A549 (cell line): Measurements from ENCODE around the gene GAA. TPM values are rescaled to one million over a fixed set of nuclear protein-coding genes. Genes with fewer than 3 reads are reported as not detected.

Source experiments
- ATAC-seq, 2 experiments: fragments of 200-7000 bp in 1 of 2; fragments of >200 bp in 1 of 2; cut with Nextera tagmentation in 1 of 2; cut with Tn5 transposase in 1 of 2; 3 replicates each; pipeline versions ENCODE4 v1.8.0 to v1.9.1; 2018 to 2020; ENCODE audit warnings: mild to moderate bottlenecking in 1 of 2, moderate library complexity in 1 of 2
- CTCF ChIA-PET: fragments of 300-600 bp; sonication (Branson Sonifier 250); formaldehyde crosslinking; extraction: SDS; loops from one replicate; lab custom pipeline; 2021; ENCODE audit warnings: antibody characterized with exemption, inconsistent platforms; lab: Yijun Ruan, JAX
- POLR2A ChIA-PET: fragments of 350-600 bp; formaldehyde crosslinking; extraction: SDS; loops from one replicate; lab custom pipeline; 2021; ENCODE audit warnings: antibody characterized with exemption, inconsistent platforms; lab: Yijun Ruan, JAX
- DNase-seq, 2 experiments: peaks; one replicate each; pipeline versions ENCODE4 v3.0.0 to v3.0.0-alpha.2; 2011 to 2016; ENCODE audit warnings: low read depth in 1 of 2, low spot score in 1 of 2
- FAIRE-seq: peaks from 2 replicates; lab custom pipeline; 2011; peaks lifted over from hg19 to GRCh38; lab: Jason Lieb, UNC
- H3K27ac ChIP-seq, 2 experiments: fragments of >200 bp; sonication (Bioruptor Twin); formaldehyde crosslinking; 3 replicates each; pipeline ENCODE4 v1.5.1; 2016 to 2017
- H3K4me1 ChIP-seq: fragments of >200 bp; sonication (Bioruptor Twin); formaldehyde crosslinking; 3 replicates; pipeline ENCODE4 v1.6.1; 2016
- H3K4me2 ChIP-seq: fragments of >200 bp; sonication (Bioruptor Twin); formaldehyde crosslinking; 3 replicates; pipeline ENCODE4 v1.6.1; 2016
- H3K4me3 ChIP-seq: fragments of >200 bp; sonication (Bioruptor Twin); formaldehyde crosslinking; 3 replicates; pipeline ENCODE4 v1.5.1; 2016
- H3K9me3 ChIP-seq: fragments of >200 bp; sonication (Bioruptor Twin); formaldehyde crosslinking; 3 replicates; pipeline ENCODE4 v1.6.1; 2016
- BHLHE40 ChIP-seq: IDR thresholded peaks from 2 replicates; pipeline ENCODE4 v1.6.1; 2012; ENCODE audit warnings: low read depth, low read length, inconsistent platforms
- CBX2 ChIP-seq: fragments of 200-600 bp; sonication (generic); IDR thresholded peaks from 2 replicates; pipeline ENCODE4 v1.6.1; 2016; ENCODE audit warnings: low read depth, mild to moderate bottlenecking, borderline replicate concordance
- CHD4 ChIP-seq: fragments of 200-600 bp; sonication (generic); IDR thresholded peaks from 2 replicates; pipeline ENCODE4 v1.6.1; 2016; ENCODE audit warnings: antibody characterized with exemption, mild to moderate bottlenecking, borderline replicate concordance
- CTCF ChIP-seq: fragments of >200 bp; sonication (Bioruptor Twin); formaldehyde crosslinking; IDR thresholded peaks from 3 replicates; pipeline ENCODE4 v1.5.1; 2016
- E2F6 ChIP-seq: IDR thresholded peaks from 2 replicates; pipeline ENCODE4 v1.6.1; 2012; ENCODE audit warnings: low read depth, borderline replicate concordance
- EHF ChIP-seq: fragments of 250-450 bp; sonication (Bioruptor Pico); IDR thresholded peaks from 2 replicates; pipeline ENCODE4 v1.5.0; 2020; ENCODE audit warnings: mild to moderate bottlenecking
- EP300 ChIP-seq, 2 experiments: fragments of >200 bp; sonication (Bioruptor Twin); formaldehyde crosslinking; IDR thresholded peaks; 2 replicates in 1 of 2; 3 replicates in 1 of 2; pipeline ENCODE4 v1.6.1; 2016 to 2017
- FOXS1 ChIP-seq: fragments of 250-450 bp; sonication (Bioruptor Pico); IDR thresholded peaks from 2 replicates; pipeline ENCODE4 v1.5.0; 2020; ENCODE audit warnings: mild to moderate bottlenecking, moderate library complexity
- HES2 ChIP-seq: fragments of >200 bp; sonication (Bioruptor Twin); formaldehyde crosslinking; IDR thresholded peaks from 2 replicates; pipeline ENCODE4 v1.6.1; 2016
- HEYL ChIP-seq: fragments of 250-450 bp; sonication (Bioruptor Pico); IDR thresholded peaks from 2 replicates; pipeline ENCODE4 v1.8.0; 2021; ENCODE audit warnings: mild to moderate bottlenecking, moderate library complexity
- HMGXB4 ChIP-seq: fragments of 250-450 bp; sonication (Bioruptor Pico); IDR thresholded peaks from 2 replicates; pipeline ENCODE4 v1.5.0; 2021; ENCODE audit warnings: mild to moderate bottlenecking, moderate library complexity, borderline replicate concordance
- JUN ChIP-seq, 2 experiments: fragments of >200 bp; sonication (Bioruptor Twin); formaldehyde crosslinking; IDR thresholded peaks; 2 replicates in 1 of 2; 3 replicates in 1 of 2; pipeline ENCODE4 v1.6.1; 2016 to 2017
- KDM1A ChIP-seq: fragments of 200-600 bp; sonication (generic); IDR thresholded peaks from 2 replicates; pipeline ENCODE4 v1.6.1; 2016; ENCODE audit warnings: low read depth, mild to moderate bottlenecking
- NR3C1 ChIP-seq: fragments of >200 bp; sonication (Bioruptor Twin); formaldehyde crosslinking; IDR thresholded peaks from 3 replicates; pipeline ENCODE4 v1.6.1; 2017
- PHF8 ChIP-seq: fragments of 200-600 bp; sonication (generic); IDR thresholded peaks from 2 replicates; pipeline ENCODE4 v1.6.1; 2016; ENCODE audit warnings: low read depth, mild to moderate bottlenecking, antibody characterized with exemption, moderate library complexity, borderline replicate concordance
- RARB ChIP-seq: fragments of 250-450 bp; sonication (Bioruptor Pico); IDR thresholded peaks from 2 replicates; pipeline ENCODE4 v1.8.0; 2021; ENCODE audit warnings: mild to moderate bottlenecking, moderate library complexity
- RCOR1 ChIP-seq: fragments of 150-350 bp; IDR thresholded peaks from 2 replicates; pipeline ENCODE4 v1.6.1; 2014; ENCODE audit warnings: antibody characterized with exemption, low read length, low read depth
- SMC3 ChIP-seq: fragments of >200 bp; sonication (Bioruptor Twin); formaldehyde crosslinking; IDR thresholded peaks from 3 replicates; pipeline ENCODE4 v1.6.1; 2018; ENCODE audit warnings: inconsistent platforms
- TP53 ChIP-seq: fragments of 250-450 bp; sonication (Bioruptor Pico); IDR thresholded peaks from 2 replicates; pipeline ENCODE4 v1.5.0; 2021; ENCODE audit warnings: mild to moderate bottlenecking, moderate library complexity
- ZNF302 ChIP-seq: fragments of 250-450 bp; sonication (Bioruptor Pico); IDR thresholded peaks from 2 replicates; pipeline ENCODE4 v1.9.0; 2021; ENCODE audit warnings: inconsistent platforms, mild to moderate bottlenecking, moderate library complexity
- WGBS: methylation state at CpG from one replicate; pipeline ENCODE4 v1.1.6; 2017; ENCODE audit errors: missing lambda C conversion rate; 5-methylcytosine and 5-hydroxymethylcytosine counted together
- polyA plus RNA-seq, 4 experiments: library from polyadenylated mRNA; depleted of rRNA in 3 of 4; stranded (reverse); fragments of >200 nt; fragmentation: RNase III in 1 of 4; extraction: RNeasy Plus Mini Kit Qiagen cat#74134 plus additional on column Dnase treatment in 1 of 4; gene quantifications; 2 replicates in 3 of 4; 3 replicates in 1 of 4; pipeline ENCODE4 v1.2.3, GENCODE V29; 2011 to 2017

Gene GAA
- polyA plus RNA-seq, 2 of the 4 experiments (the other 2 are of a cell fraction) = 5.7 to 47.4 TPM

GRCh38 chr17:80051681-80052080 is 49.7 kb upstream of the GAA start:
- Histone ChIP-seq H3K4me2 (no peak overlapping the region), H3K27ac (no peak overlapping the region), H3K9me3 (no peaks in the 10 kb centered on the region), H3K4me1 (no peaks in the 10 kb centered on the region), H3K4me3 (no peak overlapping the region)
- ChIA-PET POLR2A (no interaction called here), CTCF (interaction anchor here (1.2 to 1.9 kb wide), 2 partner anchors 43 to 50 kb away, joined by 3 to 7 read pairs; partner anchors contain the start of gene GAA)
- TF ChIP-seq EHF (CRISPR knock-in tag) = no peak
- WGBS = 84% methylated on average over 11 of the region's 11 CpGs
- ATAC-seq (no peak), DNase-seq (no peak), FAIRE-seq (no peak)

GRCh38 chr17:80053102-80053501 is 48.3 kb upstream of the GAA start:
- Histone ChIP-seq H3K4me2 (no peak overlapping the region), H3K27ac (no peak overlapping the region), H3K4me3 (no peak overlapping the region), H3K4me1 (no peaks in the 10 kb centered on the region), H3K9me3 (no peaks in the 10 kb centered on the region)
- CTCF ChIA-PET = interaction anchor here (0.7 kb wide), 1 partner anchor 55 kb away, joined by 3 read pairs; no protein-coding TSS in a partner anchor
- FAIRE-seq = no peak
- no peak for ATAC-seq
- TF ChIP-seq E2F6 (no peak), HEYL (no peak)
- TF ChIP-seq, all 56 proteins: peak for 0
- POLR2A ChIA-PET = no interaction called here
- no peak for DNase-seq
- 96% methylated on average over 10 of the region's 10 CpGs for WGBS

- no peak overlapping the region for H3K4me2 ChIP-seq
- no peak for FAIRE-seq
- 88% methylated on average over 9 of the region's 9 CpGs for WGBS
- no peaks in the 10 kb centered on the region for H3K4me1 ChIP-seq
- no peak for DNase-seq
- ChIA-PET CTCF (interaction anchor here (1.1 to 3.1 kb wide), 4 partner anchors 30 to 266 kb away, joined by 3 to 11 read pairs (median 5); partner anchors contain the start of gene GAA), POLR2A (no interaction called here)
- H3K4me3 ChIP-seq = no peak overlapping the region
- H3K27ac ChIP-seq = no peak overlapping the region
- no peak for ATAC-seq
- H3K9me3 ChIP-seq = no peaks in the 10 kb centered on the region
- TF ChIP-seq TP53 (CRISPR knock-in tag) (no peak), HMGXB4 (CRISPR knock-in tag) (no peak), KDM1A (no peak), PHF8 (no peak), JUN (IDR thresholded peaks at IDR 0.05) (no peak), FOXS1 (CRISPR knock-in tag) (no peak), CBX2 (no peak), NR3C1 (no peak), SMC3 (no peak), ZNF302 (CRISPR knock-in tag) (no peak), RCOR1 (no peak), BHLHE40 (no peak), CTCF (no peak), HES2 (no peak), RARB (CRISPR knock-in tag) (no peak), CHD4 (no peak), EP300 (IDR thresholded peaks at IDR 0.05) (no peak)
Measured at GRCh38 chr17:80055597-80055996, 45.8 kb upstream of the GAA start.
